Measurements from ENCODE around the gene KIF15. TPM values are rescaled to one million over a fixed set of nuclear protein-coding genes. Genes with fewer than 3 reads are reported as not detected.

Gene KIF15
- total RNA-seq, 4 donors from 2014 or later = 3.2 to 9.1 (median 4.9) TPM

DNA sequence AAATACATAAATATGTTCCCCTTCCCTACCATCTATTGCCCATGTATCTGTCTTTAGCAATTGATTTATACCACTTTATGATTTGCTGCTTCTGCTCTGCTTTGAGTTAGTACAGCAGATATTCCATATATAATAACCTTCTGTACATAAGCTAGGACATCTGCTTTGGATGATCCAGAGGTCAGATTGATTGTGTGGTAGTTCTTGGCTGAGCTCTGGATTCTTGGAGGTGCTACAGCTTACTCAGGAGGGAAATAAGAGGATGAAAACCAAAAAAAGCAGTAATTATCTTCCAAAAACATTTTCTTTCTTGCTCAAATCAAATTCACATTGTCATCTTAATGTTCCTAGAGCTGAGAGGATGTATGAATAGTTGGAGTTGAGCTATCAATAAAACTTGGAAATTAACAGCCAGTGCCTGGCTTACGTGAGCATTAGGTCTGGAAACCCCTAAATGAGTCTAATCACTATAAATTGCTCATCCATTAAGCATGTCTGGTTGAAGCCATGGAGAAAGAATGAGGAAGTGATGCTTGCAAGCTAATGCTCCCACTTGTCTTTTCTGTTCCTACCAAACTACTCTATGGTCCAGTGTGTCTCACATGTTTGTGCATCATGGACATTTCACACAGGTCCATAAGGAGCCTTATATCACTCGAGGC is 63.8 kb downstream of the KIF15 start:
- Histone ChIP-seq H3K36me3 (no peaks in the 10 kb centered on the region), H3K27me3 (no peaks in the 10 kb centered on the region), H3K4me1 (no peaks in the 10 kb centered on the region), H3K9me3 (no peaks in the 10 kb centered on the region), H3K4me3 (no peak overlapping the region), H3K27ac (no peak overlapping the region)
- WGBS, 2 donors = 83 to 93% methylated on average over 2 of the region's 2 CpGs
- intact Hi-C loops (cut with DNase I) = no loop called here
- TF ChIP-seq, protein P1, sequence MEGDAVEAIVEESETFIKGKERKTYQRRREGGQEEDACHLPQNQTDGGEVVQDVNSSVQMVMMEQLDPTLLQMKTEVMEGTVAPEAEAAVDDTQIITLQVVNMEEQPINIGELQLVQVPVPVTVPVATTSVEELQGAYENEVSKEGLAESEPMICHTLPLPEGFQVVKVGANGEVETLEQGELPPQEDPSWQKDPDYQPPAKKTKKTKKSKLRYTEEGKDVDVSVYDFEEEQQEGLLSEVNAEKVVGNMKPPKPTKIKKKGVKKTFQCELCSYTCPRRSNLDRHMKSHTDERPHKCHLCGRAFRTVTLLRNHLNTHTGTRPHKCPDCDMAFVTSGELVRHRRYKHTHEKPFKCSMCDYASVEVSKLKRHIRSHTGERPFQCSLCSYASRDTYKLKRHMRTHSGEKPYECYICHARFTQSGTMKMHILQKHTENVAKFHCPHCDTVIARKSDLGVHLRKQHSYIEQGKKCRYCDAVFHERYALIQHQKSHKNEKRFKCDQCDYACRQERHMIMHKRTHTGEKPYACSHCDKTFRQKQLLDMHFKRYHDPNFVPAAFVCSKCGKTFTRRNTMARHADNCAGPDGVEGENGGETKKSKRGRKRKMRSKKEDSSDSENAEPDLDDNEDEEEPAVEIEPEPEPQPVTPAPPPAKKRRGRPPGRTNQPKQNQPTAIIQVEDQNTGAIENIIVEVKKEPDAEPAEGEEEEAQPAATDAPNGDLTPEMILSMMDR (IDR thresholded peaks at IDR 0.05) = no peak
- no peak for TF ChIP-seq POLR2A (IDR thresholded peaks at IDR 0.05)
- no peak for DNase-seq

DNA sequence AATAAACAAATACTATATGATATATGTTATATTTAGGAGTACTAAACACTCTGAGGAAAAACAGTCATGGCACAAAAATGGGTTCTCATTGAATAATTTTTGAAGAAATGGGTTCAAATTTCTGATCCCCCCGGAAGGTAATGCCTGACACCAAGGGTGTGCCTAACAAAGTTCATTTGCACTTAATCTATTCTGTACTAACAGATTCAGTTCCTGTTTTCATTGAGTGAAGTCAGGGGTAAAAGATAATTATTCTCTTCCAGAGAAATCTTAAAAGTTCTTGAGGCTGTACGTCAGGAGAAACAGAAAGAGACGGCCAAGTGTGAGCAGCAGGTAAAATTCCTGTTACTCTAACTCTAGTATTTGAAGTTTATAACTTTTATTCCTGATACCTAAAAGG is 65.6 kb downstream of the KIF15 start:
- H3K4me3 ChIP-seq = no peak overlapping the region
- no peaks in the 10 kb centered on the region for H3K27me3 ChIP-seq
- intact Hi-C loops (cut with DNase I) = no loop called here
- no peak for DNase-seq
- no peaks in the 10 kb centered on the region for H3K36me3 ChIP-seq
- whole genome bisulfite sequencing, 2 donors = 85 to 93% methylated on average over 3 of the region's 3 CpGs
- TF ChIP-seq POLR2A (IDR thresholded peaks at IDR 0.05) = no peak
- TF ChIP-seq, protein P1 (IDR thresholded peaks at IDR 0.05) = no peak
- H3K9me3 ChIP-seq = no peaks in the 10 kb centered on the region
- no peak overlapping the region for H3K27ac ChIP-seq
- no peaks in the 10 kb centered on the region for H3K4me1 ChIP-seq

DNA sequence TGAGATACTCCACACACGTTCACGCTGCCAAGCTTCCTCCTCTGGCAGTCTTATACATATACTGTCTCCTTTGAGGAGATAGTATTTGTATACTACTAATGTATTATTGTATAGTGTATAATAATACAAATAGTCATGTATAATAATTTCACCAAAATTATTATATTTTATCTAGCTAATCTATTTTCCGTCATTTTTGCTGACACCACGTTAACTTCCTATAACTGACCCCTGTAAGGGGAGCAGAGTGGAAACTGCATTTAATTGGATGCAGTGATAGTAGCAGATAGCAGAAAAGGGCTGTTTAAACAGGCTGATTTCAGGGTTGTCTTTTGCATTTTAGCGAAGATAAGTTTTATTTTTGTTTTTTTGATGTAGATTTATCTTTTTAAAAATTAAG is 69.6 kb downstream of the KIF15 start:
- DNase-seq = no peak
- Histone ChIP-seq H3K9me3 (no peaks in the 10 kb centered on the region), H3K4me3 (no peak overlapping the region), H3K27me3 (no peaks in the 10 kb centered on the region), H3K27ac (no peak overlapping the region), H3K4me1 (no peaks in the 10 kb centered on the region), H3K36me3 (no peaks in the 10 kb centered on the region)
- 95 to 96% methylated on average over 5 of the region's 5 CpGs for WGBS, 2 donors
- intact Hi-C loops (cut with DNase I) = no loop called here
- TF ChIP-seq, protein P1 (IDR thresholded peaks at IDR 0.05) = no peak
- no peak for TF ChIP-seq POLR2A (IDR thresholded peaks at IDR 0.05)

DNA sequence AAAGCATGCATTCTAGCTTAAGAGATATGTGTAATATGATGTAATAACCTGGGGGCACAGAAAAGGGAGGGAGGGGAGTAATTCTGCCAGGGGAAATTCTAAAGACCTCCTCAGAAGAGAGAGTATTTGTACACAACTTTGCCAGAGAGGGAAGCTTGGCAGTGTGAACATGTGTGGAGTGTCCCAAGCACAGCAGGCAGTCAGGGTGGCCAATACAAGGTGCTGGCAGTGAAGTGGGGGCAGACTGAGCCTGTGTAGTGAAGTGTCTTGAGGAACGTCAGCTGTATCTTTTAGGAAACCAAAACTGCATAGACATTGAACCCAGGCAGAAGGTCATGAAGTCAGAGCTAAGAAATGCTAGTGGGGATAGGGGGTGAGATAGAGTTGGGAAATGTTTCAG is 70.4 kb downstream of the KIF15 start:
- DNase-seq = no peak
- 93% methylated on average over 1 of the region's 1 CpG for WGBS, 2 donors
- TF ChIP-seq, protein P1 (IDR thresholded peaks at IDR 0.05) = no peak
- no peak for TF ChIP-seq POLR2A (IDR thresholded peaks at IDR 0.05)

DNA sequence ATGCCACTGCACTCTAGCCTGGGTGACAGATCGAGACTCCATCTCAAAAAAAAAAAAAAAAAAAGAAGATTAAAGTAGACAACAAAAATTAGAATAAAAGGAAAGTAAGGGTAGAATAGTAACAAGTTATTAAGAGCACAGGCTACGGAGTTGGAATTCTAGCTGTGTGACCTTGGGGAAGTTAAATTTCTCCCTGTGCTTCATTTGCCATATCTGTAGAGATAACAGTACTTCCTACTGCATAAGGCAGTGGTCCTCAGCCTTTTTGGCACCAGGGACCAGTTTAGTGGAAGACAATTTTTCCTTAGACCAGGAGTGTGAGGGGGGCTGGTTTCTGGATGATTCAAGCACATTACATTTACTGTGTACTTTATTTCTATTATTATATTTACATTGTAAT is 71.4 kb downstream of the KIF15 start:
- no peaks in the 10 kb centered on the region for H3K4me1 ChIP-seq
- no peak for DNase-seq
- H3K36me3 ChIP-seq = peaks cover 0 to 8% (median 0%) of the 10 kb centered on the region in 3 donors
- 88 to 100% methylated on average over 2 of the region's 2 CpGs for WGBS, 2 donors
- H3K4me3 ChIP-seq = no peak overlapping the region
- H3K27ac ChIP-seq = no peak overlapping the region
- intact Hi-C loops (cut with DNase I) = no loop called here
- no peaks in the 10 kb centered on the region for H3K27me3 ChIP-seq
- no peak for TF ChIP-seq POLR2A (IDR thresholded peaks at IDR 0.05)
- TF ChIP-seq, protein P1 (IDR thresholded peaks at IDR 0.05) = no peak
- peaks cover 0 to 9% (median 0%) of the 10 kb centered on the region in 3 donors for H3K9me3 ChIP-seq

More for the DNA sequence above, 70.4 kb downstream of the KIF15 start:
- peaks cover 0 to 8% (median 0%) of the 10 kb centered on the region in 3 donors for H3K36me3 ChIP-seq
- peaks cover 0 to 7% (median 0%) of the 10 kb centered on the region in 3 donors for H3K9me3 ChIP-seq
- H3K4me3 ChIP-seq = no peak overlapping the region
- no peaks in the 10 kb centered on the region for H3K27me3 ChIP-seq
- no peak overlapping the region for H3K27ac ChIP-seq
- intact Hi-C loops (cut with DNase I) = no loop called here
- H3K4me1 ChIP-seq = no peaks in the 10 kb centered on the region

Data from esophagus squamous epithelium (tissue), 5 donors.